Embryonic facial prominence (tissue), 1 donor: ENCODE results near the gene SELENOO.

Experiments
- DNase-seq: peaks from one replicate; pipeline ENCODE4 v3.0.0-alpha.2; 2016; ENCODE audit errors: extremely low spot score

Gene SELENOO

DNA sequence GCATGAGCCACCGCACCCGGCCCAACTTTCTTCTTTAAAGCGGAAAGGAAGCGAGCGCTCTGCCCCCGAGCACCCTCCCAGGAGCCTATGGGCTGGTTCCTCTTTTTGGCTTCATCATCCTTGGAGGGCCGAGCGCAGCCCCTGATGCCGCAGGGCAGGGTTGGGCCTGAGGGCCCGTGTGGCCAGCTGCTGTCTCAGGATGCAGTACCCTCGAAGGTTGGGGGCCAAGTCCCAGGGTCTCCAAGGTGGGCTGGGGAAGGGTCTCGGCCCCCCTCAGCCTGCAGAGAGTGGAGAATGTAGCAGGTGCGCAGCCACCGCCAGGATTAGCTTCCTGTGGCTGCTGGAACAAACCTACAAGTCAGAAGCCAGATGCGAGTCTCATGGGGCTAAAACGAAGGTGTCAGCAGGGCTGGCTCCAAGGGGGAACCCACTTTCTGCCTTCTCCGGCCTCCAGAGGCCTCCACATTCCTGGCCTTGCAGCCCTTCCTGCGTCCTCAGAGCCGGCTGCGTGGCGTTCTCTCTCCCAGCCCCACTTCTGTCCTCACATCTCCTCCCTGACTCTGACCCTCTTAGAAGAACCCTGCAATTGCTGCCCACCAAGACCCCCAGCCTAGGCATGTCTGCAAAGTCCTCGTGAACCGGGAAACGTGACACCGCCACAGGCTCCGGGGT lies 27.4 kb upstream of the SELENOO start:
- DNase-seq, result no peak

GRCh38 chr22:50173983-50174355 lies 26.8 kb upstream of the SELENOO start:
- no peak for DNase-seq

- no peak for DNase-seq
Measured at GRCh38 chr22:50174382-50175190, 26.2 kb upstream of the SELENOO start.

DNA sequence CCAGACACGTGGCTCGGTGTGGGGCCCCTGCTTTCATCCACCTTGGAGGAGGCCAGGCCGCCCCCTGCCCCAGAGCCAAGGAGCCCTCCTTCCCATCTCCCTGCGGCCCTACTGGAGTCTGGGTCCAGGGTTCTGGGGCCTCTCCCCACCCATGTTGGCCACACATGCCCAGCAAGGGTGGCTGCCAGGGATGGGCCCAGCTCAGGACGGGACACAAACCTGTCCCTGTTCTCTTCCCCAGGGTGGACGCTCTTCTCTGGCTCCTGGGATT lies 25.7 kb upstream of the SELENOO start:
- no peak for DNase-seq

DNA sequence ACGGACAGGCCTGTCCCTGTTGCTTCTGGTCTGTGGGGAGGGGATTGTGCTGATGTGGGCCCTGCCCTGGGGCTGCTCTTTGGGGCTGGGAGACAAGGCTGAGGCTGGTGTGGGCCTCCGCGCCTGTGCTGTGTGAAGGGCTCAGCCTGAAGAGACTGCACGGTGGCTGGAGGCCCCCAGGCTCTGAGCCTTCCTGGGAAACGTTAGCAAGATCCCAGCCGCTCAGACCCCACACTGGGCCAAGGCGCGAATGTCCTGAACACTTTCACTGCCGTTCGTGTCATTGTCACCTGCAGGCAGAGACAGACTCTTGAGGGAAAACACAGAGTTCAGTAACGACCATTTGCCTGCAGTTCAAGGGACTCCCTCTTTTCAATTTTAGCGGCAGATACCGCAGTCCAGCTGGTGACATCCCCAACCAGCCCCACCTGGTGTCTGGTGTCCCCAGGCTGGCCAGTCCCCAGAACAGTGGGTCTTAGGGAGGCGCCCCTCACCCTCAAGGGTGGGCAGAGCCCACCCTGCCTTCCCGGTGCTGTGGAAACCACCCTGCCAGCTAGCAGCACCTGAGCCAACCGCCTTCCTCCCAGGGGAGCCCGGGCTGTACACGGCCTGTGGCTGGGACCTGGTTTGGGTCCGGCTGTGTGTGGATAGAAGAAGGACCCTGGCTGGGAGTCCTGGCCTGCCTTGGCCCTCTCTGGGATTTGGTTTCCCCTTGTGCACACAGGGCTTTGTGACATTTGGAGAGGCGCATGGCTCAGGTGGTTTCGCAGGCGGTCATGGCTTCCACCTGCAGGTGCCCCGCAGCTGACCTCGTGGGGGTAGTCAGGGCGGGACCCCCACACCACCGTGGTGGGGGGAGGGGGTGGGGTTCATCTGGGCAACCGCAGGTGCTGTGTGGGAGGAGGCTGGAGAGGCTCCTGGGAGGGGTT lies 24.6 kb upstream of the SELENOO start:
- DNase-seq, result no peak

DNA sequence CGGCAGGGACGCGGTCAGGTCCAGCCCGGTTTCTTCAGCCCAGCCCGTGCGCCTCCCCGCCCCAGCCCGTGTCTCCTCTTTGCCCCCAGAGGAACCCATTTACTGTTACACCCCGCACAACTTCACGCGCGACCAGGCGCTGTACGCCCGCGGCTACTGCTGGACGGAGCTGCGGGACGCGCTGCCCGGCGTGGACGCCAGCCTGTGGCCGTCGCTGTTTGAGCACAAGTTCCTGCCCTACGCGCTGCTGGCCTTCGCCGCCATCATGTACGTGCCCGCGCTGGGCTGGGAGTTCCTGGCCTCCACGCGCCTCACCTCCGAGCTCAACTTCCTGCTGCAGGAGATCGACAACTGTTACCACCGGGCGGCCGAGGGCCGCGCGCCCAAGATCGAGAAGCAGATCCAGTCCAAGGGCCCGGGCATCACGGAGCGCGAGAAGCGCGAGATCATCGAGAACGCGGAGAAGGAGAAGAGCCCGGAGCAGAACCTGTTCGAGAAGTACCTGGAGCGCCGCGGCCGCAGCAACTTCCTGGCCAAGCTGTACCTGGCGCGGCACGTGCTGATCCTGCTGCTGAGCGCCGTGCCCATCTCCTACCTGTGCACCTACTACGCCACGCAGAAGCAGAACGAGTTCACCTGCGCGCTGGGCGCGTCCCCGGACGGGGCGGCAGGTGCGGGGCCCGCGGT lies 23.8 kb upstream of the SELENOO start:
- DNase-seq, result no peak

DNA sequence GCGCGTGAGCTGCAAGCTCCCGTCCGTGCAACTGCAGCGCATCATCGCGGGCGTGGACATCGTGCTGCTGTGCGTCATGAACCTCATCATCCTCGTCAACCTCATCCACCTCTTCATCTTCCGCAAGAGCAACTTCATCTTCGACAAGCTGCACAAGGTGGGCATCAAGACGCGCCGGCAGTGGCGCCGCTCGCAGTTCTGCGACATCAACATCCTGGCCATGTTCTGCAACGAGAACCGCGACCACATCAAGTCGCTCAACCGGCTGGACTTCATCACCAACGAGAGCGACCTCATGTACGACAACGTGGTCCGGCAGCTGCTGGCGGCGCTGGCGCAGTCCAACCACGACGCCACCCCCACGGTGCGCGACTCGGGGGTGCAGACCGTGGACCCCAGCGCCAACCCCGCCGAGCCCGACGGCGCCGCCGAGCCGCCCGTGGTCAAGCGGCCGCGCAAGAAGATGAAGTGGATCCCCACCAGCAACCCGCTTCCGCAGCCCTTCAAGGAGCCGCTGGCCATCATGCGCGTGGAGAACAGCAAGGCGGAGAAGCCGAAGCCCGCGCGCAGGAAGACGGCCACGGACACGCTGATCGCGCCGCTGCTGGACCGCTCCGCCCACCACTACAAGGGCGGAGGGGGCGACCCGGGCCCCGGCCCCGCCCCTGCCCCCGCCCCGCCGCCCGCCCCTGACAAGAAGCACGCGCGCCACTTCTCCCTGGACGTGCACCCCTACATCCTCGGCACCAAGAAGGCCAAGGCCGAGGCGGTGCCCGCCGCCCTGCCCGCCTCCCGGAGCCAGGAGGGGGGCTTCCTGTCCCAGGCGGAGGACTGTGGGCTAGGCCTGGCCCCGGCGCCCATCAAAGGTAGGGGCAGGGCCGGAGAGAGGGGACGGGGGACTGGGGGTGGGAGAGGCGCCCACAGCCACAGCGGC lies 23.0 kb upstream of the SELENOO start:
- DNase-seq, result no peak

DNA sequence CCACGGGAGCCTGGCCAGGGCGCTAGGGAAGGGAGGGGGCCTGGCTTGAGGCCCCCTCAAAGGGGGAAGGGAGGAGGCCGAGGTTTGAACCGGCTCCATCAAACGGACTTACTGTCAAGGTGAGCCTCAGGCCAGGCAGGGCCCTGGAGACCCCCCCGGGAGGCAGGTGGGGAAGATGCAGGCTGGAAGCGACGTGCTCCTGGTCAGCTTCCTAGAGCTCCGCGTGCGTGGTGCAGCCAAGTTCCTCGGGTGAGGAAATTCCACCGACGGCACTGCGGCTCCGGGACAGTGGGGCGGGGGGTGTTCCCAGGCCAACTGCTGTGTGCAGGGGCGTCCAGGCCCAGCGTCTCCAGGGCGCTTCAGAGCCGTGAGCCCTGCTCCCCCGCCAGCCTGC lies 22.3 kb upstream of the SELENOO start:
- no peak for DNase-seq

- no peak for DNase-seq
Measured at GRCh38 chr22:50178871-50179869, 21.6 kb upstream of the SELENOO start.

DNA sequence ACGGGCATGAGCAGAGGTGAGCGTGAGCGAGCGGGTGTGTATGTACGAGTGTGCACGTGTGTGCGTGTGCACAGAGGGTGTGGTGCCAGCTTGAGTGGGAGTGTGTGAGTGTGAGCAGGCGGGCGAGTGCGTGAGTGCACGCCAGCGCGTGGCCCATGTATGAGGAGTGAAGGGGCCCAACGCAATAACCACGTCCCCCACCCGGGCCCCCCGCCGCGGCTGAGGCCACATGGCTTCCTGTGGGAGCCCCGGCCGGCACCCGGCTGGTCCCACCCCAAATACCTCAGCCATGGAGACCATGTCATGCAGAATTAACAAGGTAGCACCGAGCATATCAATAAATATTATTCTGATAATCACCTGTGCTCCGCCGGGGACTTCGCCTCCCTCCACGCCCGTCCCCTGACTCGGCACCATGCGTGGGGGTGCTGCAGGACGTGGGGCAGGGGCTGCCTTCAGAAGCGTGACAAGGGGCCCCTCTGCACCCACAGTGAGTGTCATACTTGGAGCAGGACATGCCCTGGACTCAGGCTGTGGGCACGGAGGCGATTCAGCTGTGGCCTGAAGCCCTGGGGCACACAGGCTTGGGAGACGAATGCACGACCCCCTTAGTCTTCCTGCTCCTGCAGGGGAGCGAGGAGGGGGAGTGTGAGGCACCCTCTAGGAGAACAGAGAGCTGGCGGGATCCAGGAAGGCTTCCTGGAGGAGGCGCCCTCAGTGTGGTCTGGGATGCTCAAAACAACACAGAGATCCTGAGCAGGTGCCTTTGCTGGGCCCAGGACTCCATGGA lies 20.7 kb upstream of the SELENOO start:
- DNase-seq, result no peak

DNA sequence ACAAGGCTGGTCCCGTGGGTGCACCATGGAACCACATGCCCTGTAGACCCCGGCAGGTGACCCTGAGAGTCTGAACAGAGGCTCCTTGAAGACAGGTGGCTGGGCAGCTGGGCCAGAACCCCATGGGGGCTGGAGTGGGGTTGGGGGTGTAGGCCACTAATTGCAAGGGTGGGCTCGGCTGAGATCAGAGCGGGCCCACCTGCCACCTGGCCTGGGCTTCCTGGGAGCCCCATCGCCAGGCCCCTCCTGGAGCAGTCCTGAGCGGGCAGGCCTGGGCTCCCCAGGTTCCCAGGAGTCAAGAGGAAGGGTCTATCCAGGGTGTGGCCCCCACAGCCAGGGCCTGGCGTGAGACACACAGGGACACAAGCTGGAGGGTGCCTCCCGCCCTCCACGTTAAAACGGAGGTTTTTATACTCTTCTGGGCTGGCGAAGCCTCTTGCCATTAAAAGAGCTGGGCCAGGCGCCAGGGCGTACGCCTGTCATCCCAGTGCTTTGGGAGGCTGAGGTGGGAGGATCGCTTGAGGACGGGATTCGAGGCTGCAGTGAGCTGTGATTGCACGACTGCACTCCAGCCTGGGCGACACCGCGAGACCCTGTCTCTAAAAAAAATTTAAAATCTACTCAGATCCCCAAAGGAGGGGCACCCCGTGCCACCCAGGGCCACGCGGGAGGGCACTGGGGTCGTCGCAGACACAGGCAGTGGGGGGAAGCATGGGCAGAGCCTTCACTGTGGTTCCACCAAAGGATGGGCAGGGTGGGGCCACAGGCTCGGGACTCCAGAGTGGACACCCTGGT lies 19.9 kb upstream of the SELENOO start:
- no peak for DNase-seq

- DNase-seq, result no peak
Measured at GRCh38 chr22:50182176-50183081, 18.4 kb upstream of the SELENOO start.

GRCh38 chr22:50183141-50183971 lies 17.5 kb upstream of the SELENOO start:
- DNase-seq, result no peak

DNA sequence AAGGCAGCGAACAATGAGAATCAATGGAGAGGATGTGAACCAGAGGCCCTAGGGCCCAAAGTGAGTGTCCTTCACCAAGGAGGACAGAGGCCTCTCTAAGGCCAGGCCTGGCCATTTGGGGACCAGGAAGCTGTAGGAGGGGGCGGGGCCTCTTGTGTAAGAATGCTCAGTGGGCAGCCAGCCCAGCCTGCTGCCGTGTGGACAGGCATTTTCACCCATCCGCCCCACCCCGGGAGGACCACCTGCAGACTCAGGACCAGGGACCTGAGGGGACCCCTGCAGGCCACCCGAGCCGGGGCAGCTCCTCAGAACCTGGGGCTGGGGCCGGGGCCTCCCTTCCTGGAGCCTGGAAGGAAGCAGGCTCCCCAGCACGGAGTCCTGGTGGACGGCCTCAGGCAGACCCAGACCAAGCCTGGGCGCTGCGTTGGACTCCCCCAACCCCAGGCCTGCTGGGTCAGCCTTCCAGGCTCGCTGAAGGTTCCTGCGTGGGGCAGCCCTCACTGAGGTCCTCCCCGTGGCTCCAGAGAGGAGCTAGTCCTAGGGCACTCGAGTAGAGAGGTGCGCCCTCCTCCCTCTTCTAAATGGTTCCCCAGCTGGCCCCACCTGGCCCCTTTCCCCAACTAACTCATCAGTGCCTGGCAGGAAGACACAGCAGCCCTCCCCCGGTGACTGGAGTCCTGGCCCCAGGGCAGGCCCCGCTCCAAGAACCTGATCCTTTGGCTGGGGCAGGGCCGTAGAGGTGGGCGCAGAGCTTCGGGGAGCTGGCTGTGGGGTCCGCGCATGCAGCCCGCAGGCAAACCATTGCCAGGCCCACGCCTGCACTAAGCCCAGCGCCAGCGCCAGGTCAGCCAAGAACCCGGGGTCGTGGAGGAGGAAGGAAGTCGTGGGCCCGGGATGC lies 16.6 kb upstream of the SELENOO start:
- DNase-seq, result no peak

GRCh38 chr22:50184902-50185374 lies 15.9 kb upstream of the SELENOO start:
- DNase-seq, result no peak
